H9 (cell line): ENCODE measurements around the gene TLE4. TPM values are rescaled to one million over a fixed set of nuclear protein-coding genes. Genes with fewer than 3 reads are reported as not detected.

ENCODE experiments used
- DNase-seq: peaks from one replicate; pipeline ENCODE4 v3.0.0-alpha.2; 2017
- H2AFZ ChIP-seq: one replicate; pipeline ENCODE4 v1.6.1; 2013; ENCODE audit warnings: mild to moderate bottlenecking, low read length, control low read depth, moderate library complexity
- H2AK5ac ChIP-seq: 2 replicates; pipeline ENCODE4 v1.6.1; 2013; ENCODE audit warnings: low read length, control low read depth, mixed read lengths; ENCODE audit not compliant: insufficient read length
- H2BK120ac ChIP-seq: one replicate; pipeline ENCODE4 v1.6.1; 2013; ENCODE audit warnings: low read depth, mild to moderate bottlenecking, low read length, control low read depth, inconsistent platforms; ENCODE audit not compliant: poor library complexity, severe bottlenecking
- H2BK12ac ChIP-seq: 2 replicates; pipeline ENCODE4 v1.6.1; 2013; ENCODE audit warnings: low read length, control low read depth, mixed read lengths, low read depth; ENCODE audit not compliant: insufficient read length
- H2BK15ac ChIP-seq: 2 replicates; pipeline ENCODE4 v1.6.1; 2013; ENCODE audit warnings: low read depth, low read length, control low read depth
- H2BK20ac ChIP-seq: one replicate; pipeline ENCODE4 v1.6.1; 2013; ENCODE audit warnings: low read depth, mild to moderate bottlenecking, low read length, control low read depth, inconsistent platforms; ENCODE audit not compliant: poor library complexity, severe bottlenecking
- H2BK5ac ChIP-seq: 2 replicates; pipeline ENCODE4 v1.6.1; 2013; ENCODE audit warnings: low read length, control low read depth, mixed read lengths; ENCODE audit not compliant: insufficient read length
- H3K14ac ChIP-seq: 2 replicates; pipeline ENCODE4 v1.6.1; 2013; ENCODE audit warnings: low read length, control low read depth; ENCODE audit not compliant: insufficient read depth
- H3K18ac ChIP-seq: 2 replicates; pipeline ENCODE4 v1.6.1; 2013; ENCODE audit warnings: low read depth, mild to moderate bottlenecking, mixed read lengths, low read length, control low read depth; ENCODE audit not compliant: insufficient read length
- H3K23ac ChIP-seq: 2 replicates; pipeline ENCODE4 v1.6.1; 2013; ENCODE audit warnings: low read length, control low read depth, mixed read lengths, low read depth; ENCODE audit not compliant: insufficient read length
- H3K23me2 ChIP-seq: 2 replicates; pipeline ENCODE4 v1.6.1; 2013; ENCODE audit warnings: low read depth, mild to moderate bottlenecking, mixed read lengths, low read length, control low read depth; ENCODE audit not compliant: insufficient read length, poor library complexity, severe bottlenecking
- H3K27ac ChIP-seq: 2 replicates; pipeline ENCODE4 v1.5.1; 2013; ENCODE audit warnings: low read length, control low read depth, mixed read lengths, low read depth; ENCODE audit not compliant: insufficient read length
- H3K27me3 ChIP-seq: 2 replicates; pipeline ENCODE4 v1.6.1; 2013; ENCODE audit warnings: low read length, control low read depth, inconsistent platforms; ENCODE audit not compliant: insufficient read depth
- H3K4ac ChIP-seq: 2 replicates; pipeline ENCODE4 v1.6.1; 2013; ENCODE audit warnings: low read depth, mild to moderate bottlenecking, control low read depth, inconsistent platforms, low read length, moderate library complexity
- H3K4me1 ChIP-seq: 2 replicates; pipeline ENCODE4 v1.6.1; 2013; ENCODE audit warnings: low read length, control low read depth, inconsistent platforms; ENCODE audit not compliant: insufficient read depth
- H3K4me2 ChIP-seq: 2 replicates; pipeline ENCODE4 v1.6.1; 2013; ENCODE audit warnings: low read length, control low read depth, mixed read lengths; ENCODE audit not compliant: insufficient read length, insufficient read depth
- H3K56ac ChIP-seq: 2 replicates; pipeline ENCODE4 v1.6.1; 2013; ENCODE audit warnings: low read depth, mild to moderate bottlenecking, mixed read lengths, low read length, control low read depth; ENCODE audit not compliant: insufficient read length
- H3K79me1 ChIP-seq: 2 replicates; pipeline ENCODE4 v1.6.1; 2013; ENCODE audit warnings: low read depth, mild to moderate bottlenecking, moderate library complexity, low read length, control low read depth, inconsistent platforms; ENCODE audit not compliant: insufficient read depth, poor library complexity, severe bottlenecking
- H3K79me2 ChIP-seq: 2 replicates; pipeline ENCODE4 v1.6.1; 2013; ENCODE audit warnings: low read length, control low read depth, inconsistent platforms; ENCODE audit not compliant: insufficient read depth
- H3K9ac ChIP-seq: 2 replicates; pipeline ENCODE4 v1.6.1; 2013; ENCODE audit warnings: low read length, control low read depth, mixed read lengths; ENCODE audit not compliant: insufficient read length; ENCODE audit errors: extremely low read depth
- H3K9me3 ChIP-seq: one replicate; pipeline ENCODE4 v1.6.1; 2013; ENCODE audit warnings: low read depth, low read length, inconsistent platforms; ENCODE audit not compliant: control insufficient read depth
- H3T11ph ChIP-seq: one replicate; pipeline ENCODE4 v1.6.1; 2013; ENCODE audit warnings: mild to moderate bottlenecking, low read length, control low read depth, inconsistent platforms
- H4K20me1 ChIP-seq: one replicate; pipeline ENCODE4 v1.6.1; 2013; ENCODE audit not compliant: control insufficient read depth, insufficient read length, insufficient read depth
- H4K5ac ChIP-seq: 2 replicates; pipeline ENCODE4 v1.6.1; 2013; ENCODE audit warnings: low read depth, mild to moderate bottlenecking, mixed read lengths, low read length, control low read depth; ENCODE audit not compliant: insufficient read length
- H4K8ac ChIP-seq: replicated peaks from 2 replicates; pipeline ENCODE4 v1.6.1; 2013; ENCODE audit warnings: low read length, control low read depth, mixed read lengths, low read depth; ENCODE audit not compliant: insufficient read length
- H4K91ac ChIP-seq: 2 replicates; pipeline ENCODE4 v1.6.1; 2013; ENCODE audit warnings: low read depth, mild to moderate bottlenecking, moderate library complexity, mixed read lengths, low read length, control low read depth; ENCODE audit not compliant: insufficient read length
- H3K27ac Mint-ChIP-seq, 3 experiments: 2 replicates in 2 of 3; 3 replicates in 1 of 3; pipeline ENCODE4 v1.8.0; 2020 to 2021; ENCODE audit warnings: mixed read lengths in 3 of 3, mild to moderate bottlenecking in 1 of 3, moderate library complexity in 1 of 3
- H3K27me3 Mint-ChIP-seq: 2 replicates; pipeline ENCODE4 v1.8.0; 2021; ENCODE audit warnings: low read depth, mild to moderate bottlenecking, moderate library complexity, mixed read lengths
- H3K36me3 Mint-ChIP-seq, 3 experiments: 2 replicates in 2 of 3; 3 replicates in 1 of 3; pipeline ENCODE4 v1.8.0; 2020 to 2021; ENCODE audit warnings: low read depth in 3 of 3, mixed read lengths in 3 of 3; ENCODE audit not compliant: insufficient read depth in 1 of 3
- H3K4me1 Mint-ChIP-seq, 2 experiments: 2 replicates each; pipeline ENCODE4 v1.8.0; 2020; ENCODE audit warnings: mixed read lengths in 2 of 2
- H3K4me3 Mint-ChIP-seq, 2 experiments: 2 replicates in 1 of 2; 3 replicates in 1 of 2; pipeline ENCODE4 v1.8.0; 2020 to 2021; ENCODE audit warnings: mild to moderate bottlenecking in 2 of 2, mixed read lengths in 2 of 2, moderate library complexity in 1 of 2
- H3K9me3 Mint-ChIP-seq, 2 experiments: 2 replicates in 1 of 2; 3 replicates in 1 of 2; pipeline ENCODE4 v1.8.0; 2020; ENCODE audit warnings: mild to moderate bottlenecking in 2 of 2, mixed read lengths in 2 of 2, moderate library complexity in 1 of 2
- WGBS: extraction: QIAGEN DNeasy Blood & Tissue Kit; methylation state at CpG from one replicate; pipeline ENCODE4 v1.1.7; 2013; ENCODE audit warnings: missing lambda C conversion rate, low lambda C conversion rate, mixed read lengths; ENCODE audit not compliant: insufficient read length; ENCODE audit errors: extremely low coverage; 5-methylcytosine and 5-hydroxymethylcytosine counted together
- total RNA-seq: library from RNA; stranded (reverse); gene quantifications from 2 replicates; pipeline ENCODE4 v1.2.1, GENCODE V29; 2021
- TF ChIP-seq, protein P1 (sequence below): fragments of 200-600 bp; sonication (generic); conservative IDR thresholded peaks from 3 replicates; pipeline ENCODE4 v1.8.0; 2021; ENCODE audit warnings: antibody characterized with exemption, mild to moderate bottlenecking

The TLE4 gene
- total RNA-seq, 1 experiment from 2014 or later = 35.1 TPM

DNA sequence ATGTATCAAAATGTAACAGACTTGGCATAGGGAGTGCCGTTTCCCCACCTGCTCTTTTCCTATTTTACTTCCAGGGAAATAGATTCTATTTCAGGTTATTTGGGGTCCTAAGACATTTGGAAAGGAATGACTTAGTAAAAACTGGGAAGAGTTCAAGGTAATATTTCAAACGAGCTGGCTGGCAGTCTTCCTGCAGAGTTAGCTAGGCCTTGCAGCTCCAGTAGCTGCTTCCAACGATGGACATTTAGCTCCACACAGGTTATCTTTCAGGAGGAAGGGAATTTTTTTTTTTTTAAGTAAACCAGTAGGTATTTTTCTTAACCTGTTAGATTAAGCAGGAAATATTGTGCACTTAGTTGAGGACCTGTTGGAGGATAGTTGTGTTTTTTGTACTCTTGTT, 45.2 kb downstream of the TLE4 start:
- Histone ChIP-seq H3K18ac (no peak overlapping the region), H2AK5ac (no peak overlapping the region), H3K4me2 (no peak overlapping the region), H3K79me2 (no peaks in the 10 kb centered on the region), H3K27ac (no peak overlapping the region), H3K9ac (no peak overlapping the region), H4K91ac (no peak overlapping the region), H2BK12ac (no peak overlapping the region), H4K8ac (no peak overlapping the region), H3K27me3 (no peaks in the 10 kb centered on the region), H3K9me3 (no peaks in the 10 kb centered on the region), H3K56ac (no peak overlapping the region), H2BK15ac (no peak overlapping the region), H3T11ph (no peak overlapping the region), H3K14ac (no peak overlapping the region), H3K4me1 (peaks cover 2% of the 10 kb centered on the region; the same call in 1 of the 2 replicates), H4K5ac (no peak overlapping the region), H3K79me1 (peaks cover 6% of the 10 kb centered on the region), H2BK20ac (no peak overlapping the region), H3K4ac (no peak overlapping the region), H3K23ac (no peak overlapping the region), H3K23me2 (no peaks in the 10 kb centered on the region), H2BK120ac (no peak overlapping the region), H2AFZ (no peak overlapping the region), H4K20me1 (no peaks in the 10 kb centered on the region), H2BK5ac (no peak overlapping the region)
- Mint-ChIP-seq H3K4me3 (no peak overlapping the region), H3K27ac (peak overlapping the region in 2 of 3 experiments; percentile 49 to 84; a peak in 2 of 7 replicates), H3K36me3 (peaks cover 0 to 5% (median 0%) of the 10 kb centered on the region in 3 experiments; a peak in 3 of 7 replicates), H3K9me3 (no peaks in the 10 kb centered on the region), H3K4me1 (peaks cover 42 to 48% of the 10 kb centered on the region in 2 experiments), H3K27me3 (no peaks in the 10 kb centered on the region)
- WGBS = no CpG with 5 or more reads among the region's 3 CpGs
- TF ChIP-seq, protein P1, sequence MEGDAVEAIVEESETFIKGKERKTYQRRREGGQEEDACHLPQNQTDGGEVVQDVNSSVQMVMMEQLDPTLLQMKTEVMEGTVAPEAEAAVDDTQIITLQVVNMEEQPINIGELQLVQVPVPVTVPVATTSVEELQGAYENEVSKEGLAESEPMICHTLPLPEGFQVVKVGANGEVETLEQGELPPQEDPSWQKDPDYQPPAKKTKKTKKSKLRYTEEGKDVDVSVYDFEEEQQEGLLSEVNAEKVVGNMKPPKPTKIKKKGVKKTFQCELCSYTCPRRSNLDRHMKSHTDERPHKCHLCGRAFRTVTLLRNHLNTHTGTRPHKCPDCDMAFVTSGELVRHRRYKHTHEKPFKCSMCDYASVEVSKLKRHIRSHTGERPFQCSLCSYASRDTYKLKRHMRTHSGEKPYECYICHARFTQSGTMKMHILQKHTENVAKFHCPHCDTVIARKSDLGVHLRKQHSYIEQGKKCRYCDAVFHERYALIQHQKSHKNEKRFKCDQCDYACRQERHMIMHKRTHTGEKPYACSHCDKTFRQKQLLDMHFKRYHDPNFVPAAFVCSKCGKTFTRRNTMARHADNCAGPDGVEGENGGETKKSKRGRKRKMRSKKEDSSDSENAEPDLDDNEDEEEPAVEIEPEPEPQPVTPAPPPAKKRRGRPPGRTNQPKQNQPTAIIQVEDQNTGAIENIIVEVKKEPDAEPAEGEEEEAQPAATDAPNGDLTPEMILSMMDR = no peak
- no peak for DNase-seq
